ENCODE data around the gene DSN1.

DSN1 gene

DNA sequence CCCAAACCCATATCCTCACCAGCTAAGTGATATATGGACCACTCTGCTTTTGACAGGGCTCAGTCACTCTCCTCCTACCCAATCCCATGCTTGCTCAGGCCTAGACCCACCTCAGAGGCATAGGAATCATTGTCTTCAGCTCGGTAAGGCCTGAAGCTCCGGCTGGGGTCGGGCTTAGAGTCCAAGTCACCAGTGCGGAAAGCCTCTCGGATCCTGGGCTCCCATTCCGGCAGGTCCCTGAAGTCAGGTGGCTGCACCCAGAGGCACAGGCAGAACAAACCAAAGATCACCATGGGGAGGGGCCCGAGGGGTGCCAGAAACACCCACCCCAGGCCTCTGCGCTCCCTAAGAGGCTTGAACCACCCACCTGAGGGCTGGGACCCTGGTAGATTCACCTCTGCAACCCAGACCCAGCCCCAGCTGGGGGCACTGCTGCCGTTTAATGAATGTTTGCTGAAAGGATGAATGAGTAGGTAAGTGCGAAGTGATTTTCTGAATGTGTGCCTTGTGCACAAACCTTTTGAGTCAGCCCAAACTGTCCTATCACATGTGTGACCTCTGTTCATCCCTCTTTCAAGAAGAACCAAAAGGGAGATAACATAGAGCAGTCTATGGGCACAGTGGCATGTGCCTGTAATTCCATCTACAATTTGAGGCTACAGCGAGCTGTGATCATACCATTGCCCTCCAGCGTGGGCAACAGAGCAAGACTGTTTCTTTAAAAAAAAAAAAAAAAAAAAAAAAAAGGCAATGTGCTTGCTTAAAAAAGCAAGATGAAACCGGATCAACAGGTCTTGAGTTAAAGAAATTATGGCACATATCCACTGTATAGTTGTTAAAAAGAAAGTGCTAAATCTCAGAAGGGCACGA is 39.3 kb upstream of the DSN1 start:
- no peak for DNase-seq
- Histone ChIP-seq H3K18ac (ENCODE audit: low read length) (no peak overlapping the region), H3K4me3 (ENCODE audit: low read length) (no peak overlapping the region), H3K56ac (ENCODE audit: low read length) (no peak overlapping the region), H3K79me2 (ENCODE audit: control insufficient read depth, insufficient read depth, low read length) (no peaks in the 10 kb centered on the region), H3K9ac (ENCODE audit: low read length) (no peak overlapping the region), H2AK5ac (ENCODE audit: low read length) (no peak overlapping the region), H3K27ac (ENCODE audit: low read depth, low read length) (no peak overlapping the region), H4K8ac (ENCODE audit: low read depth, low read length) (no peak overlapping the region), H3K4ac (ENCODE audit: low read depth, low read length) (no peak overlapping the region), H3K27me3 (ENCODE audit: insufficient read depth, low read length, poor library complexity) (no peaks in the 10 kb centered on the region), H3K4me1 (ENCODE audit: control insufficient read depth, low read depth, low read length) (no peaks in the 10 kb centered on the region), H2BK15ac (replicated peaks; ENCODE audit: low read depth) (no peak overlapping the region), H3K36me3 (ENCODE audit: control insufficient read depth, insufficient read depth, low read length) (peaks cover 8% of the 10 kb centered on the region), H2BK120ac (ENCODE audit: low read depth, low read length) (no peak overlapping the region), H4K5ac (ENCODE audit: low read length) (no peak overlapping the region), H2BK5ac (ENCODE audit: low read length) (no peak overlapping the region), H3K4me2 (ENCODE audit: low read length) (no peak overlapping the region), H3K79me1 (ENCODE audit: low read length) (no peaks in the 10 kb centered on the region), H3K23ac (ENCODE audit: low read length) (no peak overlapping the region)
- WGBS (ENCODE audit: extremely low coverage, insufficient coverage, low lambda C conversion rate) = no CpG with 5 or more reads among the region's 14 CpGs

DNA sequence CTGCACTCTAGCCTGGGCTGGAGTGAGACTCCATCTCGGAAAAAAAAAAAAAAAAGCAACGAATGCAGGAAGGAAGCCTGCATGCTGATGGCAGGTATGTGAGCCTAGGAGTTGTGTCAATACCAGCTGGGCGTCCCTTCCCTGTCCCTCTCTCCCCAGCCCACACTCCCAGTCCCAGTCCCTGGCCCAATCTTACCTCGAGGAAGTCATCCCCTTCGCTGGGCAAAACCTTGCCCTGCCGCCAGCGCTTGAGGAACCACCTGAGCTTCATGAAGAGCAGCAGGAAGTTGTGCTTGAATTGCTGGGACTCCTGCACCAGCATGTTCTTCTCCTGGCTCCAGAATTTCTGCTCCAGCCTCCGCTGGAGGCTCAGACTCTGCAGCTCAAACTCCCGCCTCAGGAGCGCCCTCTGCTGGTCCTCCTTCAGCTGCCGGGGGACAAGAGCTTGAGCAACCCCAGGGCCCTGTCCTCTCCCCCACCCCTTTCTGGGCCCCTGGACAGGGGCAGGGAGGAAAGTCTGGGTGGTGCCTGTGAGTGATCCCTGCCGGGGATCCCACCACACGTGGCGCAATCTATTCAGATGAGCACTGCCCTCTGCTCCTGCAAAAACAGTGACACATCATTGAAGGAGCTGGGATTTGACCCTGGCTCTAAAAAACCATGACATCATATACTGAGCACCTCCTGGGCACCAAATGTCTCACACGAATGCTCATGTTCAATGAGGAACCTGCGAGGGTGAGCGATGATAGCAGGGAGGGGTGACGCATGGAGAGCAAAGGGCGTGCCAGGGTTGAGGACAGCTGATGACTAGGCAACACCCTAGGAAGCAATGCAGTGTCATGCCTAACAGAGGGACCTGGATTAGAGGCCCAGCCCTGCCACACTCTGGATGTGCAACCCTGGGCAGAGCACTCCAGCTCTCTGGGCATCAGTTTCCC is 35.0 kb upstream of the DSN1 start:
- no peak overlapping the region for H3K4me2 ChIP-seq (ENCODE audit: low read length)
- no peak overlapping the region for H3K18ac ChIP-seq (ENCODE audit: low read length)
- no peak overlapping the region for H2BK5ac ChIP-seq (ENCODE audit: low read length)
- no peaks in the 10 kb centered on the region for H3K79me1 ChIP-seq (ENCODE audit: low read length)
- no peaks in the 10 kb centered on the region for H3K79me2 ChIP-seq (ENCODE audit: control insufficient read depth, insufficient read depth, low read length)
- H3K27ac ChIP-seq (ENCODE audit: low read depth, low read length) = no peak overlapping the region
- no peaks in the 10 kb centered on the region for H3K27me3 ChIP-seq (ENCODE audit: insufficient read depth, low read length, poor library complexity)
- no peak overlapping the region for H2BK120ac ChIP-seq (ENCODE audit: low read depth, low read length)
- peaks cover 9% of the 10 kb centered on the region for H3K36me3 ChIP-seq (ENCODE audit: control insufficient read depth, insufficient read depth, low read length)
- no peak overlapping the region for H4K5ac ChIP-seq (ENCODE audit: low read length)
- WGBS (ENCODE audit: extremely low coverage, insufficient coverage, low lambda C conversion rate) = no CpG with 5 or more reads among the region's 19 CpGs
- no peak overlapping the region for H3K4me3 ChIP-seq (ENCODE audit: low read length)
- no peak overlapping the region for H3K9ac ChIP-seq (ENCODE audit: low read length)
- no peak overlapping the region for H3K56ac ChIP-seq (ENCODE audit: low read length)
- H2BK15ac ChIP-seq (replicated peaks; ENCODE audit: low read depth) = no peak overlapping the region
- no peak overlapping the region for H2AK5ac ChIP-seq (ENCODE audit: low read length)
- no peak overlapping the region for H4K8ac ChIP-seq (ENCODE audit: low read depth, low read length)
- H3K23ac ChIP-seq (ENCODE audit: low read length) = no peak overlapping the region
- no peaks in the 10 kb centered on the region for H3K4me1 ChIP-seq (ENCODE audit: control insufficient read depth, low read depth, low read length)
- no peak overlapping the region for H3K4ac ChIP-seq (ENCODE audit: low read depth, low read length)
- DNase-seq = peak; percentile 78

DNA sequence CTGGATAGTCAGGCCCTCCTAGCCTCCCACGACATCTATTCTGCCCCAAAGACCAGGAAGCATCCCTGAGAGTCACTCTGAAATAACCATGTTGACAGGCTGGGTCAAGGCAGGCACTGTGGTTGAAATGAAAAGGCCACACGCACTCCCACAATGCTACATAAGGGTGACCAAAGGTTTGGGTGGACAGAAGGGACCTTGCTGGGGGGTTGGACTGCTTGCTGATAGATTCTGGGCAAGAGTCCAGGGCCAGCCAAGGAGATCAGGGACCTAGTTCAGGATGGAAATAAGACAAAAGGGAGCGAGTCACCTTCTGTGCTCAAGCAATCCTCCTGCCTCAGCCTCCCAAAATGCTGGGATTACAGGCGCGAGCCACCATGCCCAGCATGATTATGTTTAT is 32.5 kb upstream of the DSN1 start:
- Histone ChIP-seq H3K27ac (ENCODE audit: low read depth, low read length) (no peak overlapping the region), H3K23ac (ENCODE audit: low read length) (no peak overlapping the region), H4K5ac (ENCODE audit: low read length) (no peak overlapping the region), H3K79me1 (ENCODE audit: low read length) (no peaks in the 10 kb centered on the region), H2BK15ac (replicated peaks; ENCODE audit: low read depth) (no peak overlapping the region), H3K4me1 (ENCODE audit: control insufficient read depth, low read depth, low read length) (no peaks in the 10 kb centered on the region), H3K4me3 (ENCODE audit: low read length) (no peak overlapping the region), H3K36me3 (ENCODE audit: control insufficient read depth, insufficient read depth, low read length) (peaks cover 13% of the 10 kb centered on the region), H3K79me2 (ENCODE audit: control insufficient read depth, insufficient read depth, low read length) (no peaks in the 10 kb centered on the region), H3K56ac (ENCODE audit: low read length) (no peak overlapping the region), H3K18ac (ENCODE audit: low read length) (no peak overlapping the region), H4K8ac (ENCODE audit: low read depth, low read length) (no peak overlapping the region), H2BK5ac (ENCODE audit: low read length) (no peak overlapping the region), H2AK5ac (ENCODE audit: low read length) (no peak overlapping the region), H3K9ac (ENCODE audit: low read length) (no peak overlapping the region), H2BK120ac (ENCODE audit: low read depth, low read length) (no peak overlapping the region), H3K4ac (ENCODE audit: low read depth, low read length) (no peak overlapping the region), H3K4me2 (ENCODE audit: low read length) (no peak overlapping the region), H3K27me3 (ENCODE audit: insufficient read depth, low read length, poor library complexity) (no peaks in the 10 kb centered on the region)
- WGBS (ENCODE audit: extremely low coverage, insufficient coverage, low lambda C conversion rate) = no CpG with 5 or more reads among the region's 5 CpGs
- DNase-seq = no peak

DNA sequence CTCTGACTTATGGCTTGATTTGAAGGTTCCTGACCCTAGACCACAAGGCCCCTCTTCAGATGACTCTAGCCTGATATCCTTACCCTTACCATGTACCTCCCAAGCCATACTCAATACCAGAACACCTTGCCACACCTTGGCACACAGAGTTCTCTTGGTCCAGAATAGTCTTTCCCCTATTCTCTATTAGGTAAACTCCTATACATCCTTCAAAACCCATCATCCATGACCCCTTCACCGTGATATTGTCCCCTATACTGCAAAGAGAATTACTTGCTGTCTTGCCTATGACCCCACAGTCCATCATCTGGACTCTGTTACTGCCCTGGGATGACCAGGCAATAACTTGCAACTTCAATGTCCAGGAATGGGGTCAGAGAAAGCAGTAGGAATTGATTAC is 31.8 kb upstream of the DSN1 start:
- no peak overlapping the region for H3K9ac ChIP-seq (ENCODE audit: low read length)
- peaks cover 13% of the 10 kb centered on the region for H3K36me3 ChIP-seq (ENCODE audit: control insufficient read depth, insufficient read depth, low read length)
- no CpG with 5 or more reads among the region's 1 CpG for WGBS (ENCODE audit: extremely low coverage, insufficient coverage, low lambda C conversion rate)

DNA sequence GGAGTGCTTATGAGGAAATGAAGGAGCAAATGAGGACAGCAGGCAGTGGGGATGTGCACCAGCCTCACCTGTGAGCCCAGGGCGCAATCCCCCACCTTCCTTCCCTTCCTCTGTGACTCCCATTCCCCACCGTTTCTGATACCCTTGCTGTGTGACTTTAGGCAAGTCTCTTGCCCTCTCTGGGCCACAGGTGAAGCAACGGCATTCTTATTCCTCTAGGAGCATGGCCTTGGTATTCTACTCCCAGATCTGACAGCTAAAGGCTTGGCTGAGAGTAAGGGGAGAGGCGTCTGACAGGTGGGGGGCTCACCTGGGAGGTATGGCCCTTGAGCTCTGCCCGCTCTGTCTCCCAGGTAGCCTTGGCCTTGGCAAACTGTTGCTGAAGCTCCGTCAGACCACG is 30.9 kb upstream of the DSN1 start:
- no peak overlapping the region for H3K4ac ChIP-seq (ENCODE audit: low read depth, low read length)
- H3K4me3 ChIP-seq (ENCODE audit: low read length) = no peak overlapping the region
- no peak overlapping the region for H2BK15ac ChIP-seq (replicated peaks; ENCODE audit: low read depth)
- H3K23ac ChIP-seq (ENCODE audit: low read length) = no peak overlapping the region
- no peaks in the 10 kb centered on the region for H3K79me1 ChIP-seq (ENCODE audit: low read length)
- H2AK5ac ChIP-seq (ENCODE audit: low read length) = no peak overlapping the region
- no peak overlapping the region for H3K4me2 ChIP-seq (ENCODE audit: low read length)
- no CpG with 5 or more reads among the region's 7 CpGs for WGBS (ENCODE audit: extremely low coverage, insufficient coverage, low lambda C conversion rate)
- H3K27ac ChIP-seq (ENCODE audit: low read depth, low read length) = no peak overlapping the region
- H3K56ac ChIP-seq (ENCODE audit: low read length) = no peak overlapping the region
- H3K18ac ChIP-seq (ENCODE audit: low read length) = no peak overlapping the region
- no peak overlapping the region for H3K9ac ChIP-seq (ENCODE audit: low read length)
- no peak overlapping the region for H2BK120ac ChIP-seq (ENCODE audit: low read depth, low read length)
- H4K5ac ChIP-seq (ENCODE audit: low read length) = no peak overlapping the region
- H3K36me3 ChIP-seq (ENCODE audit: control insufficient read depth, insufficient read depth, low read length) = peaks cover 13% of the 10 kb centered on the region
- no peak for DNase-seq
- no peaks in the 10 kb centered on the region for H3K79me2 ChIP-seq (ENCODE audit: control insufficient read depth, insufficient read depth, low read length)
- H3K27me3 ChIP-seq (ENCODE audit: insufficient read depth, low read length, poor library complexity) = no peaks in the 10 kb centered on the region
- no peak overlapping the region for H4K8ac ChIP-seq (ENCODE audit: low read depth, low read length)
- no peak overlapping the region for H2BK5ac ChIP-seq (ENCODE audit: low read length)
- no peaks in the 10 kb centered on the region for H3K4me1 ChIP-seq (ENCODE audit: control insufficient read depth, low read depth, low read length)

More for the DNA sequence above, 31.8 kb upstream of the DSN1 start:
- Histone ChIP-seq H3K27me3 (ENCODE audit: insufficient read depth, low read length, poor library complexity) (no peaks in the 10 kb centered on the region), H2BK15ac (replicated peaks; ENCODE audit: low read depth) (no peak overlapping the region), H3K4me2 (ENCODE audit: low read length) (no peak overlapping the region), H3K27ac (ENCODE audit: low read depth, low read length) (no peak overlapping the region), H3K79me2 (ENCODE audit: control insufficient read depth, insufficient read depth, low read length) (no peaks in the 10 kb centered on the region), H4K8ac (ENCODE audit: low read depth, low read length) (no peak overlapping the region), H2BK120ac (ENCODE audit: low read depth, low read length) (no peak overlapping the region), H3K4me3 (ENCODE audit: low read length) (no peak overlapping the region), H3K56ac (ENCODE audit: low read length) (no peak overlapping the region), H3K4ac (ENCODE audit: low read depth, low read length) (no peak overlapping the region), H4K5ac (ENCODE audit: low read length) (no peak overlapping the region), H3K4me1 (ENCODE audit: control insufficient read depth, low read depth, low read length) (no peaks in the 10 kb centered on the region), H3K79me1 (ENCODE audit: low read length) (no peaks in the 10 kb centered on the region), H2BK5ac (ENCODE audit: low read length) (no peak overlapping the region), H3K23ac (ENCODE audit: low read length) (no peak overlapping the region), H3K18ac (ENCODE audit: low read length) (no peak overlapping the region), H2AK5ac (ENCODE audit: low read length) (no peak overlapping the region)
- DNase-seq = no peak
